ENCODE results near the gene ZCCHC10. TPM values are rescaled to one million over a fixed set of nuclear protein-coding genes. Genes with fewer than 3 reads are reported as not detected.

Gene ZCCHC10
- polyA plus RNA-seq, 4 donors: 24.4 to 39.7 (median 27.4) TPM

DNA sequence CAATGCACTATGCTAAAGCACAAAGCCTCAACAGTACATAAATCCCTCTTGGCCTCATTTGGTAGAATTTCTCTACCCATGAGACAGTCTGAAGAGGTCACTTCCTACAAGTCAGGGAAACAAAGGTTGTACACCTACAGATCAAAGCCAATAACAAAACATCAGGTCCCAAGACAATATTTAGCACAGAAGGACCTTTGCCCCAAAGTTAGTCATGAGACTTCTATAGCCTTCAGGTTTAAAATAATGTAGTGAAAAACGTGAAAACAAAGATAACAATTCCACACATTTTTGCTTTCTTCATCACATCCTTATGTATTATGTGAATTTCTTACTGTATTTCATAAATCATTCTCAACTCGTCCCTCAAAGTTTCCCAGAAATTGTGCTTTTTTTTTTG lies 78.7 kb downstream of the ZCCHC10 start:
- WGBS, 3 donors: 35 to 52% (median 37%) methylated on average over 2 of the region's 2 CpGs
- peaks cover 0 to 6% (median 3%) of the 10 kb centered on the region in 3 donors for H3K4me1 ChIP-seq (ENCODE audit: control insufficient read depth in 3 of 3, insufficient read depth in 2 of 3, low read depth in 1 of 3, low read length in 2 of 3)
- no peaks in the 10 kb centered on the region for H3K9me3 ChIP-seq (ENCODE audit: control insufficient read depth in 2 of 2, insufficient read depth in 1 of 2, low read depth in 1 of 2, low read length in 1 of 2)
- H3K36me3 ChIP-seq (ENCODE audit: control insufficient read depth in 3 of 3, insufficient read depth in 2 of 3, low read depth in 1 of 3, low read length in 3 of 3): peaks cover 0 to 23% (median 2%) of the 10 kb centered on the region in 3 donors
- H3K27me3 ChIP-seq (ENCODE audit: control insufficient read depth in 3 of 3, insufficient read depth in 3 of 3, low read length in 3 of 3): no peaks in the 10 kb centered on the region
- H3K27ac ChIP-seq (ENCODE audit: low read depth in 1 of 3, low read length in 2 of 3): peak overlapping the region in 1 of 3 donors; percentile 34
- no peak overlapping the region for H3K4me3 ChIP-seq (ENCODE audit: low read depth in 1 of 3, low read length in 3 of 3)
- DNase-seq (peak; percentile 25 to 57), FAIRE-seq (no peak)

Other genes with a start within 250 kb of the ZCCHC10 start
- gene SEPTIN8, start 249.3 kb downstream of the ZCCHC10 start, polyA plus RNA-seq: 10 to 100 TPM; 14.6 to 38.8 (median 26.3) TPM
- gene SOWAHA, start 213.2 kb downstream of the ZCCHC10 start, polyA plus RNA-seq: 10 to 100 TPM; 25.6 to 75.4 (median 66.1) TPM
- 10 to 100 TPM in 3 of 4 donors, 1 to 10 TPM in 1; 9.2 to 72.2 (median 15.0) TPM for gene SHROOM1, start 195.9 kb downstream of the ZCCHC10 start, polyA plus RNA-seq
- under 1 TPM in 3 of 4 donors, not detected in 1; 0.32 to 0.67 (median 0.34) TPM for gene GDF9, start 160.1 kb downstream of the ZCCHC10 start, polyA plus RNA-seq
- gene UQCRQ, start 159.9 kb downstream of the ZCCHC10 start, polyA plus RNA-seq: 100 to 1,000 TPM; 225 to 872 (median 544) TPM
- gene LEAP2, start 152.9 kb downstream of the ZCCHC10 start, polyA plus RNA-seq: 10 to 100 TPM in 1 of 4 donors, 1 to 10 TPM in 3; 2.2 to 12.3 (median 6.6) TPM
- gene AFF4, start 62.9 kb downstream of the ZCCHC10 start, polyA plus RNA-seq: 10 to 100 TPM in 2 of 4 donors, 1 to 10 TPM in 2; 7.0 to 45.7 (median 10.2) TPM
- gene HSPA4, start 25.5 kb upstream of the ZCCHC10 start, polyA plus RNA-seq: 10 to 100 TPM; 30.9 to 67.1 (median 41.1) TPM

All from small intestine (tissue), 7 donors.